ENCODE measurements around the gene SLC22A17. TPM values are rescaled to one million over a fixed set of nuclear protein-coding genes. Genes with fewer than 3 reads are reported as not detected.

Gene SLC22A17
- total and polyA plus RNA-seq, 2 of the 4 experiments (the other 2 are of a cell fraction): 6.6 to 36.0 TPM

DNA sequence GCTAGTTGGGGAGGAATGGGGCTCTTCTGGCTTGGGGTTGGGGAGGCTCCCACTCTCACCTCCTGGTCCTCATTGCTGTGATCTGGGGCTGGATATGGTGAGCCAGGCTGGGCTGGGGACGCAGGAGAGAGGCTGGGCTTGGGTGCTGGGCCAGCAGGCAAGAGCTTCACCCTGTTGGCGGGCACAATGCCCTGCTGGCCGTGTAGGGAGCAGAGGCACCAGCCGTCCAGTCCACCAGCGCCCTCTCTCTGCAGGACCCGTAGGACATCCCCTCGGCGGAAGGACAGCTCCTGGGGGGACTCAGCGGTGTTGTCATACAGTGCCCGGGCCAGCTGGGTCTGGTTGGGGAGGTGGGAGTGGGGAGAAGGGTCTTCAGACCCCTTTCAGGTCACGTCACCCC is 7.8 kb upstream of the SLC22A17 start:
- H3K36me3 ChIP-seq (ENCODE audit: control insufficient read depth, insufficient read depth, low read length): peaks cover 36% of the 10 kb centered on the region
- H3K79me1 ChIP-seq (ENCODE audit: low read depth in 1 of 2, low read length in 2 of 2): peaks cover 13 to 37% of the 10 kb centered on the region in 2 experiments; a peak in 3 of 4 replicates
- H3K9ac ChIP-seq (ENCODE audit: low read depth, low read length): no peak overlapping the region
- H3K23ac ChIP-seq (ENCODE audit: low read depth, low read length): no peak overlapping the region
- peaks cover 11% of the 10 kb centered on the region; the same call in 1 of the 2 replicates for H3K9me1 ChIP-seq (ENCODE audit: insufficient read depth, low read length)
- no peak overlapping the region for H3K4ac ChIP-seq (ENCODE audit: low read depth, low read length)
- ATAC-seq (ENCODE audit: low read depth) (no peak), DNase-seq (no peak)
- ChIA-PET POLR2A (ENCODE audit: unreplicated experiment) (interaction anchor here (0.6 kb wide), 1 partner anchor 109 kb away, joined by 3 read pairs; the partner anchor contains the start of gene NGDN), CTCF (interaction anchor here (2.5 kb wide), 1 partner anchor 8 kb away, joined by 8 read pairs; the partner anchor contains the start of gene SLC22A17)
- H3K4me3 ChIP-seq (ENCODE audit: insufficient read depth, low read depth, low read length): no peak overlapping the region
- H3K4me2 ChIP-seq (ENCODE audit: low read depth, low read length): no peak overlapping the region
- no TSS peak for BruUV-seq (replicated peaks)
- H4K20me1 ChIP-seq (ENCODE audit: insufficient read depth, low read length): peaks cover 12% of the 10 kb centered on the region; the same call in 1 of the 2 replicates
- H3K4me1 ChIP-seq (ENCODE audit: control insufficient read depth, insufficient read depth, low read length): peaks cover 4% of the 10 kb centered on the region
- TF ChIP-seq BHLHE40 (IDR thresholded peaks at IDR 0.05; ENCODE audit: low read depth, low read length): no peak
- TF ChIP-seq MAFK (IDR thresholded peaks at IDR 0.05; ENCODE audit: low read depth, low read length): no peak
- no peak for TF ChIP-seq POLR2A (IDR thresholded peaks at IDR 0.05; ENCODE audit: low read depth, low read length)
- no peak for TF ChIP-seq RAD21 (IDR thresholded peaks at IDR 0.05; ENCODE audit: low read length)
- TF ChIP-seq CTCF (conservative IDR thresholded peaks at IDR 0.05; ENCODE audit: low read depth, low read length): 0 out of 2 replicates have a peak, but pooled peaks have one; percentile 9
- no peak for TF ChIP-seq CHD1 (IDR thresholded peaks at IDR 0.05; ENCODE audit: low read depth, low read length)
- no peak for TF ChIP-seq SMC3 (IDR thresholded peaks at IDR 0.05; ENCODE audit: low read depth, low read length)
- H4K8ac ChIP-seq (ENCODE audit: low read depth in 2 of 2, low read length in 2 of 2): no peak overlapping the region
- no peak overlapping the region for H2BK5ac ChIP-seq (ENCODE audit: low read depth, low read length, poor library complexity, severe bottlenecking)
- intact Hi-C loops (cut with micrococcal nuclease): no loop called here
- no peaks in the 10 kb centered on the region for H3K9me3 ChIP-seq (ENCODE audit: control insufficient read depth, insufficient read depth, low read length)
- H3K56ac ChIP-seq (ENCODE audit: extremely low read depth, insufficient read depth, low read length): no peak overlapping the region
- no peak overlapping the region for H2BK20ac ChIP-seq (ENCODE audit: low read depth, low read length)
- H3K18ac ChIP-seq (ENCODE audit: low read depth, low read length): no peak overlapping the region
- no peak overlapping the region for H4K5ac ChIP-seq (ENCODE audit: low read depth, low read length)
- H2BK120ac ChIP-seq (ENCODE audit: low read depth, low read length): no peak overlapping the region
- H2AFZ ChIP-seq (replicated peaks; ENCODE audit: low read length, poor library complexity): no peak overlapping the region
- whole genome bisulfite sequencing, 2 experiments (ENCODE audit: extremely low coverage in 2 of 2, insufficient read length in 1 of 2): 71% methylated on average over 9 of the region's 11 CpGs; no CpG with 5 or more reads in 1 of the 2 experiments
- H3K27ac ChIP-seq (ENCODE audit: insufficient read depth, low read length): no peak overlapping the region
- in situ Hi-C loops (cut with MboI; ENCODE audit: low sequenced_read_pairs): no loop called here
- no peak overlapping the region for H4K91ac ChIP-seq (ENCODE audit: insufficient read depth, low read depth, low read length)
- dilution Hi-C loops (cut with HindIII; ENCODE audit: low sequenced_read_pairs, unreplicated experiment): no loop called here
- H3K14ac ChIP-seq (replicated peaks; ENCODE audit: low read depth, low read length): no peak overlapping the region
- H2AK5ac ChIP-seq (ENCODE audit: low read depth, low read length): no peak overlapping the region
- no peak overlapping the region for H2BK15ac ChIP-seq (ENCODE audit: low read depth, low read length)
- no peaks in the 10 kb centered on the region for H3K27me3 ChIP-seq (ENCODE audit: control insufficient read depth, insufficient read depth, low read length)
- H2AK9ac ChIP-seq (replicated peaks; ENCODE audit: low read depth, low read length, poor library complexity): no peak overlapping the region
